ENCODE data around the gene C1QBP.

DNA sequence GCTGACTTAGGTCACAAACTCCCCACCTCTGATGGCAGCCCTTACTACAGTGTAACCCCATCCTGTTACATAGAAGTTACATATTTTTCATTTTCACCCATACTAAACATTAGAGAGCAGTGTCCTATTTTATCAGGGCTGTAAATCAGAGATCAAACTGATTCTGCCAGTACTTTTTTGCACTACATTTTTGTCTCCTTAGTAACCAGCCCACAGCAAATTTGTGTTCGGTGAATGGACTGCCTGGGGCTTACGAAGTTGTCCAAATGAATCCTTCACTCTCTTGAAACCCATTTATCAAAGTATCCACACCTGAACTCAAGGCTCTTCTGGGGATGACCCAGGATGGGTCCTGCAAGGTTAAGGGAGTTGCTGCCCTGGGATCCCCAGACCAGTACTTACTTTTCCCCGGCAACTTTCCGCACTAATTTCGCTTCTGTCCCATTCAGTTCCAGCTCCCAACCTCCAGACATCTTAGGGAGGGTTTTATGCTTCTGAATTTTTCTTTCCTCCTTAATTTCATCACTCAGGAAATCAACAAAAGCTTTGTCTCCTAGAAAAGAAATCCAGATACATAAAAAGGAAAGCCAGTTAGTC lies 1.1 kb downstream of the C1QBP start:
- no peak for TF ChIP-seq YY1 (IDR thresholded peaks at IDR 0.05)
- TF ChIP-seq, protein P1, sequence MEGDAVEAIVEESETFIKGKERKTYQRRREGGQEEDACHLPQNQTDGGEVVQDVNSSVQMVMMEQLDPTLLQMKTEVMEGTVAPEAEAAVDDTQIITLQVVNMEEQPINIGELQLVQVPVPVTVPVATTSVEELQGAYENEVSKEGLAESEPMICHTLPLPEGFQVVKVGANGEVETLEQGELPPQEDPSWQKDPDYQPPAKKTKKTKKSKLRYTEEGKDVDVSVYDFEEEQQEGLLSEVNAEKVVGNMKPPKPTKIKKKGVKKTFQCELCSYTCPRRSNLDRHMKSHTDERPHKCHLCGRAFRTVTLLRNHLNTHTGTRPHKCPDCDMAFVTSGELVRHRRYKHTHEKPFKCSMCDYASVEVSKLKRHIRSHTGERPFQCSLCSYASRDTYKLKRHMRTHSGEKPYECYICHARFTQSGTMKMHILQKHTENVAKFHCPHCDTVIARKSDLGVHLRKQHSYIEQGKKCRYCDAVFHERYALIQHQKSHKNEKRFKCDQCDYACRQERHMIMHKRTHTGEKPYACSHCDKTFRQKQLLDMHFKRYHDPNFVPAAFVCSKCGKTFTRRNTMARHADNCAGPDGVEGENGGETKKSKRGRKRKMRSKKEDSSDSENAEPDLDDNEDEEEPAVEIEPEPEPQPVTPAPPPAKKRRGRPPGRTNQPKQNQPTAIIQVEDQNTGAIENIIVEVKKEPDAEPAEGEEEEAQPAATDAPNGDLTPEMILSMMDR (IDR thresholded peaks at IDR 0.05; ENCODE audit: low read depth, low read length, missing input control) = no peak
- TF ChIP-seq, protein P2, sequence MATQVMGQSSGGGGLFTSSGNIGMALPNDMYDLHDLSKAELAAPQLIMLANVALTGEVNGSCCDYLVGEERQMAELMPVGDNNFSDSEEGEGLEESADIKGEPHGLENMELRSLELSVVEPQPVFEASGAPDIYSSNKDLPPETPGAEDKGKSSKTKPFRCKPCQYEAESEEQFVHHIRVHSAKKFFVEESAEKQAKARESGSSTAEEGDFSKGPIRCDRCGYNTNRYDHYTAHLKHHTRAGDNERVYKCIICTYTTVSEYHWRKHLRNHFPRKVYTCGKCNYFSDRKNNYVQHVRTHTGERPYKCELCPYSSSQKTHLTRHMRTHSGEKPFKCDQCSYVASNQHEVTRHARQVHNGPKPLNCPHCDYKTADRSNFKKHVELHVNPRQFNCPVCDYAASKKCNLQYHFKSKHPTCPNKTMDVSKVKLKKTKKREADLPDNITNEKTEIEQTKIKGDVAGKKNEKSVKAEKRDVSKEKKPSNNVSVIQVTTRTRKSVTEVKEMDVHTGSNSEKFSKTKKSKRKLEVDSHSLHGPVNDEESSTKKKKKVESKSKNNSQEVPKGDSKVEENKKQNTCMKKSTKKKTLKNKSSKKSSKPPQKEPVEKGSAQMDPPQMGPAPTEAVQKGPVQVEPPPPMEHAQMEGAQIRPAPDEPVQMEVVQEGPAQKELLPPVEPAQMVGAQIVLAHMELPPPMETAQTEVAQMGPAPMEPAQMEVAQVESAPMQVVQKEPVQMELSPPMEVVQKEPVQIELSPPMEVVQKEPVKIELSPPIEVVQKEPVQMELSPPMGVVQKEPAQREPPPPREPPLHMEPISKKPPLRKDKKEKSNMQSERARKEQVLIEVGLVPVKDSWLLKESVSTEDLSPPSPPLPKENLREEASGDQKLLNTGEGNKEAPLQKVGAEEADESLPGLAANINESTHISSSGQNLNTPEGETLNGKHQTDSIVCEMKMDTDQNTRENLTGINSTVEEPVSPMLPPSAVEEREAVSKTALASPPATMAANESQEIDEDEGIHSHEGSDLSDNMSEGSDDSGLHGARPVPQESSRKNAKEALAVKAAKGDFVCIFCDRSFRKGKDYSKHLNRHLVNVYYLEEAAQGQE (IDR thresholded peaks at IDR 0.05) = no peak
- TF ChIP-seq TAF1 (conservative IDR thresholded peaks at IDR 0.05) = no peak
- TF ChIP-seq EGR1 (IDR thresholded peaks at IDR 0.05; ENCODE audit: low read depth in 2 of 2) = no peak
- no peak for TF ChIP-seq RAD21 (IDR thresholded peaks at IDR 0.05)
